ENCODE results near the gene EIF2B4. TPM values are rescaled to one million over a fixed set of nuclear protein-coding genes. Genes with fewer than 3 reads are reported as not detected.

Gene EIF2B4
- total and polyA plus RNA-seq, 9 of the 15 experiments (the other 6 are each of a cell fraction or from before 2014, with no cell fraction given), result 29.7 to 80.3 (median 58.9) TPM

GRCh38 chr2:27409321-27410073, 39.4 kb upstream of the EIF2B4 start, which contains the start of gene PPM1G (continued):
- TF ChIP-seq SMAD1 (IDR thresholded peaks at IDR 0.05; ENCODE audit: low read depth, low read length, partially characterized antibody) (peak; percentile 50), ZNF311 (CRISPR knock-in tag; IDR thresholded peaks at IDR 0.05) (no peak), ZNF589 (CRISPR knock-in tag; IDR thresholded peaks at IDR 0.05; ENCODE audit: low read depth) (peak; percentile 62; the same call in 1 of the 2 replicates), KDM2B (CRISPR knock-in tag; IDR thresholded peaks at IDR 0.05) (no peak), HDAC6 (IDR thresholded peaks at IDR 0.05; ENCODE audit: low read depth, low read length) (no peak), MYC (IDR thresholded peaks at IDR 0.05; ENCODE audit: low read depth, low read length) (peak; percentile 72; the same call in 1 of the 2 replicates), MYC (CRISPR knock-in tag; IDR thresholded peaks at IDR 0.05; ENCODE audit: borderline replicate concordance, low read depth) (0 out of 2 replicates have a peak, but pooled peaks have one; percentile 55), ARHGAP35 (IDR thresholded peaks at IDR 0.05; ENCODE audit: partially characterized antibody) (peak; percentile 65), FOXK1 (CRISPR knock-in tag; IDR thresholded peaks at IDR 0.05; ENCODE audit: borderline replicate concordance) (0 out of 2 replicates have a peak, but pooled peaks have one; percentile 88), POLR2AphosphoS2 (IDR thresholded peaks at IDR 0.05; ENCODE audit: low read length) (peak; percentile 68; the same call in 1 of the 2 replicates), GTF2A2 (tag; IDR thresholded peaks at IDR 0.05) (0 out of 2 replicates have a peak, but pooled peaks have one; percentile 16), ZKSCAN1 (IDR thresholded peaks at IDR 0.05; ENCODE audit: low read depth, low read length) (0 out of 2 replicates have a peak, but pooled peaks have one; percentile 12), ZNF274 (IDR thresholded peaks at IDR 0.05; ENCODE audit: borderline replicate concordance, low read depth, low read length) (no peak), TGIF2 (CRISPR knock-in tag; IDR thresholded peaks at IDR 0.05) (peak; percentile 96; the same call in 1 of the 2 replicates), NFATC3 (IDR thresholded peaks at IDR 0.05) (no peak), ZNF75A (CRISPR knock-in tag; IDR thresholded peaks at IDR 0.05) (peak; percentile 52; the same call in 1 of the 2 replicates), RFX1 (IDR thresholded peaks at IDR 0.05) (peak; percentile 82), NR2C2 (CRISPR knock-in tag; IDR thresholded peaks at IDR 0.05) (peak; percentile 21; the same call in 1 of the 2 replicates), NR2C2 (tag; IDR thresholded peaks at IDR 0.05) (peak; percentile 72; the same call in 1 of the 2 replicates), HCFC1 (IDR thresholded peaks at IDR 0.05; ENCODE audit: low read depth, low read length) (peak; percentile 65), OTX1 (CRISPR knock-in tag; IDR thresholded peaks at IDR 0.05) (0 out of 2 replicates have a peak, but pooled peaks have one; percentile 50), MAX (CRISPR knock-in tag; IDR thresholded peaks at IDR 0.05) (peak; percentile 82), TBP (optimal IDR thresholded peaks at IDR 0.05; ENCODE audit: low read depth, low read length) (peak; percentile 87), ZBTB17 (CRISPR knock-in tag; IDR thresholded peaks at IDR 0.05) (0 out of 2 replicates have a peak, but pooled peaks have one; percentile 7), MCM5 (IDR thresholded peaks at IDR 0.05; ENCODE audit: low read depth) (no peak), MXI1 (IDR thresholded peaks at IDR 0.05; ENCODE audit: low read depth, low read length) (peak; percentile 80), NKRF (IDR thresholded peaks at IDR 0.05; ENCODE audit: borderline replicate concordance) (peak; percentile 27; the same call in 1 of the 2 replicates), POLR2B (IDR thresholded peaks at IDR 0.05; ENCODE audit: low read depth, partially characterized antibody) (peak; percentile 96), RBFOX2 (IDR thresholded peaks at IDR 0.05; ENCODE audit: low read depth, low read length) (peak; percentile 99)

Measured in K562 (cell line).